SK-N-SH treated with all-trans-retinoic acid at 6 μM for 48 hours (cell line): ENCODE data around the gene SCLT1.

ENCODE experiments used
- CREB5 ChIP-seq: fragments of 250-450 bp; sonication (Bioruptor Pico); IDR thresholded peaks from 2 replicates; pipeline ENCODE4 v1.5.1; 2020; ENCODE audit warnings: low read depth, mild to moderate bottlenecking, moderate library complexity
- PATZ1 ChIP-seq: fragments of 250-450 bp; sonication (Bioruptor Pico); IDR thresholded peaks from 2 replicates; pipeline ENCODE4 v1.8.0; 2020; ENCODE audit warnings: mild to moderate bottlenecking, moderate library complexity, borderline replicate concordance
- POU6F1 ChIP-seq: fragments of 250-450 bp; sonication (Bioruptor Pico); IDR thresholded peaks from 2 replicates; pipeline ENCODE4 v1.8.0; 2021; ENCODE audit warnings: low read depth, mild to moderate bottlenecking, moderate library complexity, borderline replicate concordance
- SNAI2 ChIP-seq: fragments of 250-450 bp; sonication (Bioruptor Pico); IDR thresholded peaks from 2 replicates; pipeline ENCODE4 v1.5.0; 2020; ENCODE audit warnings: mild to moderate bottlenecking, moderate library complexity
- TCF4 ChIP-seq: fragments of 250-450 bp; sonication (Bioruptor Pico); IDR thresholded peaks from 2 replicates; pipeline ENCODE4 v1.8.0; 2021; ENCODE audit warnings: mild to moderate bottlenecking, moderate library complexity, borderline replicate concordance
- ZC3H10 ChIP-seq: fragments of 250-450 bp; sonication (Bioruptor Pico); IDR thresholded peaks from 2 replicates; pipeline ENCODE4 v1.5.1; 2021; ENCODE audit warnings: mild to moderate bottlenecking, moderate library complexity
- ZFP3 ChIP-seq: fragments of 250-450 bp; sonication (Bioruptor Pico); IDR thresholded peaks from 2 replicates; pipeline ENCODE4 v1.5.0; 2020; ENCODE audit warnings: mild to moderate bottlenecking, moderate library complexity
- ZFP30 ChIP-seq: fragments of 450-650 bp; formaldehyde crosslinking; IDR thresholded peaks from 2 replicates; pipeline ENCODE4 v1.5.0; 2022; ENCODE audit warnings: mild to moderate bottlenecking, moderate library complexity

GRCh38 chr4:128854433-128854832, 238.9 kb downstream of the SCLT1 start:
- TF ChIP-seq PATZ1 (CRISPR knock-in tag) (no peak), TCF4 (CRISPR knock-in tag) (no peak), ZFP3 (no peak), ZC3H10 (no peak), ZFP30 (no peak), POU6F1 (CRISPR knock-in tag) (no peak), CREB5 (CRISPR knock-in tag) (no peak), SNAI2 (no peak)
